GM12878 (cell line): ENCODE results near the gene KYAT1. TPM values are rescaled to one million over a fixed set of nuclear protein-coding genes. Genes with fewer than 3 reads are reported as not detected.
A peak's percentile ranks its signal among the peaks of the same experiment; 100 is the strongest.

ENCODE experiments used
- ATAC-seq: fragments of 200-7000 bp; cut with Tn5 transposase; 3 replicates; pipeline ENCODE4 v1.9.1; 2020; ENCODE audit warnings: mild to moderate bottlenecking, moderate library complexity
- BruUV-seq: library from RNA; stranded (reverse); fragments of 400-500 nt; replicated peaks from 2 replicates; lab custom pipeline; 2021; lab: Mats Ljungman, UMichigan
- CTCF ChIA-PET: fragments of 300-600 bp; sonication (Branson Sonifier 250); formaldehyde crosslinking; extraction: SDS; loops from one replicate; lab custom pipeline; 2021; ENCODE audit warnings: inconsistent platforms; lab: Yijun Ruan, JAX
- POLR2A ChIA-PET: fragments of 350-600 bp; formaldehyde crosslinking; extraction: SDS; loops from one replicate; lab custom pipeline; 2021; ENCODE audit warnings: inconsistent platforms; lab: Charles Lee
- RAD21 ChIA-PET: fragments of 300-600 bp; sonication (Branson Sonifier 250); formaldehyde crosslinking; loops from one replicate; lab custom pipeline; 2023; ENCODE audit warnings: antibody characterized with exemption; ENCODE audit not compliant: unreplicated experiment; lab: Charles Lee
- SMC1A ChIA-PET: fragments of 300-600 bp; sonication (Branson Sonifier 250); formaldehyde crosslinking; loops from one replicate; lab custom pipeline; 2023; ENCODE audit not compliant: unreplicated experiment, uncharacterized antibody; lab: Charles Lee
- DNase-seq: peaks from one replicate; pipeline ENCODE4 v3.0.0-alpha.2; 2011; ENCODE audit warnings: low read depth, low spot score
- FAIRE-seq: peaks from 3 replicates; lab custom pipeline; 2011; peaks lifted over from hg19 to GRCh38; lab: Jason Lieb, UNC
- H2AFZ ChIP-seq: 2 replicates; pipeline ENCODE4 v1.6.0; 2011; ENCODE audit warnings: low read depth, low read length, control low read depth; ENCODE audit not compliant: control insufficient read depth
- H3K27ac ChIP-seq: 2 replicates; pipeline ENCODE4 v1.5.1; 2011; ENCODE audit warnings: control low read depth; ENCODE audit not compliant: control insufficient read depth, insufficient read depth
- H3K27me3 ChIP-seq, 2 experiments: replicated peaks in 1 of 2; 2 replicates each; pipeline versions ENCODE4 v1.6.0 to v1.6.1; 2011; ENCODE audit warnings: low read length in 1 of 2; ENCODE audit not compliant: control insufficient read depth in 2 of 2, insufficient read depth in 2 of 2
- H3K36me3 ChIP-seq, 2 experiments: 2 replicates each; pipeline ENCODE4 v1.5.1; 2011; ENCODE audit warnings: low read length in 1 of 2; ENCODE audit not compliant: control insufficient read depth in 2 of 2, insufficient read depth in 2 of 2
- H3K4me1 ChIP-seq: 2 replicates; pipeline ENCODE4 v1.6.1; 2011; ENCODE audit warnings: mild to moderate bottlenecking, low read length, moderate library complexity, mixed read lengths; ENCODE audit not compliant: control insufficient read depth, insufficient read depth
- H3K4me2 ChIP-seq: 2 replicates; pipeline ENCODE4 v1.6.0; 2011; ENCODE audit warnings: control low read depth; ENCODE audit not compliant: control insufficient read depth, insufficient read depth
- H3K4me3 ChIP-seq: fragments of 200-600 bp; sonication (generic); 2 replicates; pipeline ENCODE4 v1.5.1; 2016
- H3K79me2 ChIP-seq: 2 replicates; pipeline ENCODE4 v1.6.0; 2011; ENCODE audit warnings: low read length; ENCODE audit not compliant: control insufficient read depth, insufficient read depth
- H3K9ac ChIP-seq: 2 replicates; pipeline ENCODE4 v1.8.0; 2011; ENCODE audit warnings: low read length, control low read depth, mixed read lengths; ENCODE audit not compliant: control insufficient read depth, insufficient read depth
- H3K9me3 ChIP-seq: replicated peaks from 3 replicates; pipeline ENCODE4 v1.5.1; 2011; ENCODE audit warnings: mild to moderate bottlenecking, low read length; ENCODE audit not compliant: control insufficient read depth, insufficient read depth
- H4K20me1 ChIP-seq: 2 replicates; pipeline ENCODE4 v1.6.0; 2011; ENCODE audit not compliant: control insufficient read depth, insufficient read depth
- CREM ChIP-seq: IDR thresholded peaks from 2 replicates; pipeline ENCODE4 v1.6.1; 2014; ENCODE audit warnings: antibody characterized with exemption, low read depth
- ETV6 ChIP-seq, 2 experiments: fragments of 450-650 bp in 1 of 2; IDR thresholded peaks in 1 of 2; conservative IDR thresholded peaks in 1 of 2; 2 replicates each; pipeline ENCODE4 v1.6.1; 2014; ENCODE audit warnings: antibody characterized with exemption in 1 of 2, borderline replicate concordance in 1 of 2, low read depth in 1 of 2, mild to moderate bottlenecking in 1 of 2, moderate library complexity in 1 of 2
- HDAC6 ChIP-seq: fragments of 200-600 bp; sonication (generic); IDR thresholded peaks from one replicate; pipeline ENCODE4 v1.8.0; 2017; ENCODE audit warnings: antibody characterized with exemption; ENCODE audit not compliant: unreplicated experiment
- TAF1 ChIP-seq: IDR thresholded peaks from 2 replicates; pipeline ENCODE4 v1.6.1; 2011; ENCODE audit warnings: mild to moderate bottlenecking, low read depth, low read length, borderline replicate concordance
- WGBS: methylation state at CpG from one replicate; pipeline ENCODE4 v1.1.6; 2016; ENCODE audit warnings: low lambda C conversion rate; ENCODE audit not compliant: insufficient replicate concordance, insufficient coverage; ENCODE audit errors: missing lambda C conversion rate; 5-methylcytosine and 5-hydroxymethylcytosine counted together
- in situ Hi-C: fragments of 300-500 bp; cut with MboI; formaldehyde crosslinking; loops from 9 replicates; pipeline ENCODE4 v1.14.3; 2018; ENCODE audit warnings: mixed read lengths
- intact Hi-C: fragments of 100-400 bp; cut with micrococcal nuclease; formaldehyde crosslinking; loops from one replicate; pipeline ENCODE4 v1.14.2; 2022; ENCODE audit not compliant: unreplicated experiment
- polyA plus RNA-seq, 11 experiments: library from polyadenylated mRNA; depleted of rRNA in 4 of 11; unstranded in 6 of 11; stranded (reverse) in 5 of 11; fragments of >200 nt; fragmentation: Nextera tagmentation in 4 of 11; fragmentation: Illumina TruSeq in 1 of 11; extraction: Ambion mirVana in 4 of 11; extraction: Trizol in 1 of 11; gene quantifications; 1 replicate in 1 of 11; 2 replicates in 10 of 11; pipeline versions ENCODE4 v1.2.1 to v1.2.3, GENCODE V29; 2011 to 2016; ENCODE audit warnings: inconsistent platforms in 2 of 11, missing spikeins in 2 of 11, low read depth in 1 of 11
- total RNA-seq, 4 experiments: library from RNA; depleted of rRNA in 3 of 4; stranded (reverse); fragments of >200 nt in 3 of 4; fragmentation: Illumina TruSeq in 1 of 4; extraction: Trizol in 1 of 4; gene quantifications; 2 replicates each; pipeline versions ENCODE4 v1.2.1 to v1.2.3, GENCODE V29; 2013 to 2021
- TF ChIP-seq, protein P1 (sequence below): fragments of 450-650 bp; IDR thresholded peaks from 2 replicates; pipeline ENCODE4 v1.6.1; 2016; ENCODE audit warnings: mild to moderate bottlenecking
- TF ChIP-seq, protein P2 (sequence below): fragments of 450-650 bp; IDR thresholded peaks from 2 replicates; pipeline ENCODE4 v1.6.1; 2018; ENCODE audit warnings: mild to moderate bottlenecking, low read depth, moderate library complexity; ENCODE audit not compliant: partially characterized antibody
- TF ChIP-seq, protein P3 (sequence below): IDR thresholded peaks from 2 replicates; pipeline ENCODE4 v1.6.1; 2012; ENCODE audit warnings: low read depth, low read length, improper control_type of control experiment
- TF ChIP-seq, protein P4 (sequence below): fragments of 450-650 bp; formaldehyde crosslinking; IDR thresholded peaks from 2 replicates; pipeline ENCODE4 v1.5.0; 2022; ENCODE audit warnings: mild to moderate bottlenecking, missing genetic modification characterization
- TF ChIP-seq, protein P5 (sequence below): fragments of 450-650 bp; IDR thresholded peaks from 2 replicates; pipeline ENCODE4 v1.6.1; 2017; ENCODE audit warnings: low read depth, mild to moderate bottlenecking, moderate library complexity

Gene KYAT1
- total and polyA plus RNA-seq, 10 of the 15 experiments (the other 5 are each of a cell fraction or from before 2014, with no cell fraction given): 5.8 to 15.7 (median 11.4) TPM

DNA sequence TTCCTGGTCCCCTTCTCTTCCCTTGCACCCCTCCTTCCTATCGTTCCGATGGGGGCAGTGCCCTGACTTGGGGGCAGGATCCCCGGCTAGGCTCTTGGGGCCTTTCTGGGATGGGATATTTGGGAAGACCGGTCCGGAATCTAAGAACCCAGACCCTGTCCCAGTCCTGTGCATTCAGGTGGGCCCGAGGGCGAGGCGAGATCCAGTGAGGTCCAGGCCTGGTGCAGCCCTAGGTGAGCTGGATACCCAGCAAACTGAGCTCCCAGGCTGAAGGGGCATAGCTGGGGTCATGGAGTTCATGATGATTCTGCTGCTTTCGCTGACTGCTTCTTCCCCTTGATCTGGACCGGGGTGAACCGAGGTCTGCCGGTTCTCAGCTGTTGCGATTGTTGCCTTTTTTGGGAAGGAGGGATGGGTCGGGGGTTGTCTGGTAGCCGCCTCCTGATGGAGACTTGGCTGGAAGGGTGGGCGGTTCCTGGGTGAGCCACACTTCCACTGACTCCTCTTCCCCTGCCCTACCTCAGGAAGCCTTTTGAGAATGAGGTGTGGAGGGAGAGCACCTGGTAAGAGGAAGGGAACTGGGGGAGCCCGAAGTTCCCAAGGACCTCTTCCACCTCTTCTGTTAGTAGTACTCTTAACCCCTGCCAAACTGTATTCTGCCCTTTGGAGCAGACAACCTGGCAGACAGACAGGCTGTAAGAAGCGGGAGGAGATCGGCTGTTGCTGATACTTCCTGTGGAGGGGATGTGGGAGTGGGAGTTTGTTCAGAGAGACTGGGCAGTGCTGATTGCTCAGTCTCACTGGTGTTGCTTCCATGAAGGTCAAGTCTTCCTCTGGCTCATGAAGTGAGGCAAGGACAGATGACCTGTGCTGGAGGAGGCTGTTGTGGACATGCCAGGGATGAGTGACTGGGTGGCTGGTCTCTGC lies 1.2 kb upstream of the KYAT1 start:
- FAIRE-seq (no peak), DNase-seq (no peak), ATAC-seq (0 out of 3 replicates have a peak, but pooled peaks have one; percentile 3)
- ChIA-PET CTCF (interaction anchor here (0.7 to 3.3 kb wide), 2 partner anchors 18 to 45 kb away, joined by 3 to 15 read pairs; no protein-coding TSS in a partner anchor), RAD21 (interaction anchor here (0.6 kb wide), 1 partner anchor 257 kb away, joined by 3 read pairs; no protein-coding TSS in a partner anchor), SMC1A (interaction anchor here (0.7 kb wide), 1 partner anchor 16 kb away, joined by 5 read pairs; no protein-coding TSS in a partner anchor), POLR2A (no interaction called here)
- Histone ChIP-seq H3K9ac (peak overlapping the region; percentile 98), H3K4me2 (peak overlapping the region; percentile 81), H2AFZ (peak overlapping the region; percentile 82), H3K9me3 (no peaks in the 10 kb centered on the region), H4K20me1 (no peaks in the 10 kb centered on the region), H3K27me3 (no peaks in the 10 kb centered on the region), H3K4me1 (no peaks in the 10 kb centered on the region), H3K79me2 (peaks cover 44% of the 10 kb centered on the region), H3K36me3 (peaks cover 0 to 6% of the 10 kb centered on the region in 2 experiments; a peak in 3 of 4 replicates), H3K4me3 (peak overlapping the region; percentile 100), H3K27ac (peak overlapping the region; percentile 86)
- WGBS: under 1% methylated on average over 19 of the region's 19 CpGs
- in situ Hi-C loops (no loop called here), intact Hi-C loops (loop anchor here (5.0 kb wide), 1 partner anchor 44 kb away; no protein-coding TSS in a partner anchor)
- BruUV-seq: no TSS peak
- TF ChIP-seq, protein P1, sequence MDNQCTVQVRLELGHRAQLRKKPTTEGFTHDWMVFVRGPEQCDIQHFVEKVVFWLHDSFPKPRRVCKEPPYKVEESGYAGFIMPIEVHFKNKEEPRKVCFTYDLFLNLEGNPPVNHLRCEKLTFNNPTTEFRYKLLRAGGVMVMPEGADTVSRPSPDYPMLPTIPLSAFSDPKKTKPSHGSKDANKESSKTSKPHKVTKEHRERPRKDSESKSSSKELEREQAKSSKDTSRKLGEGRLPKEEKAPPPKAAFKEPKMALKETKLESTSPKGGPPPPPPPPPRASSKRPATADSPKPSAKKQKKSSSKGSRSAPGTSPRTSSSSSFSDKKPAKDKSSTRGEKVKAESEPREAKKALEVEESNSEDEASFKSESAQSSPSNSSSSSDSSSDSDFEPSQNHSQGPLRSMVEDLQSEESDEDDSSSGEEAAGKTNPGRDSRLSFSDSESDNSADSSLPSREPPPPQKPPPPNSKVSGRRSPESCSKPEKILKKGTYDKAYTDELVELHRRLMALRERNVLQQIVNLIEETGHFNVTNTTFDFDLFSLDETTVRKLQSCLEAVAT: 0 out of 2 replicates have a peak, but pooled peaks have one; percentile 11
- TF ChIP-seq, protein P2, sequence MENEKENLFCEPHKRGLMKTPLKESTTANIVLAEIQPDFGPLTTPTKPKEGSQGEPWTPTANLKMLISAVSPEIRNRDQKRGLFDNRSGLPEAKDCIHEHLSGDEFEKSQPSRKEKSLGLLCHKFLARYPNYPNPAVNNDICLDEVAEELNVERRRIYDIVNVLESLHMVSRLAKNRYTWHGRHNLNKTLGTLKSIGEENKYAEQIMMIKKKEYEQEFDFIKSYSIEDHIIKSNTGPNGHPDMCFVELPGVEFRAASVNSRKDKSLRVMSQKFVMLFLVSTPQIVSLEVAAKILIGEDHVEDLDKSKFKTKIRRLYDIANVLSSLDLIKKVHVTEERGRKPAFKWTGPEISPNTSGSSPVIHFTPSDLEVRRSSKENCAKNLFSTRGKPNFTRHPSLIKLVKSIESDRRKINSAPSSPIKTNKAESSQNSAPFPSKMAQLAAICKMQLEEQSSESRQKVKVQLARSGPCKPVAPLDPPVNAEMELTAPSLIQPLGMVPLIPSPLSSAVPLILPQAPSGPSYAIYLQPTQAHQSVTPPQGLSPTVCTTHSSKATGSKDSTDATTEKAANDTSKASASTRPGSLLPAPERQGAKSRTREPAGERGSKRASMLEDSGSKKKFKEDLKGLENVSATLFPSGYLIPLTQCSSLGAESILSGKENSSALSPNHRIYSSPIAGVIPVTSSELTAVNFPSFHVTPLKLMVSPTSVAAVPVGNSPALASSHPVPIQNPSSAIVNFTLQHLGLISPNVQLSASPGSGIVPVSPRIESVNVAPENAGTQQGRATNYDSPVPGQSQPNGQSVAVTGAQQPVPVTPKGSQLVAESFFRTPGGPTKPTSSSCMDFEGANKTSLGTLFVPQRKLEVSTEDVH: no peak
- TF ChIP-seq CREM (no peak), TAF1 (no peak), ETV6 (conservative IDR thresholded peaks at IDR 0.05 in 1 of 2, IDR thresholded peaks at IDR 0.05 in 1 of 2; ENCODE audit: borderline replicate concordance in 1 of 2, low read depth in 1 of 2) (no peak), HDAC6 (no peak)
- TF ChIP-seq, protein P3, sequence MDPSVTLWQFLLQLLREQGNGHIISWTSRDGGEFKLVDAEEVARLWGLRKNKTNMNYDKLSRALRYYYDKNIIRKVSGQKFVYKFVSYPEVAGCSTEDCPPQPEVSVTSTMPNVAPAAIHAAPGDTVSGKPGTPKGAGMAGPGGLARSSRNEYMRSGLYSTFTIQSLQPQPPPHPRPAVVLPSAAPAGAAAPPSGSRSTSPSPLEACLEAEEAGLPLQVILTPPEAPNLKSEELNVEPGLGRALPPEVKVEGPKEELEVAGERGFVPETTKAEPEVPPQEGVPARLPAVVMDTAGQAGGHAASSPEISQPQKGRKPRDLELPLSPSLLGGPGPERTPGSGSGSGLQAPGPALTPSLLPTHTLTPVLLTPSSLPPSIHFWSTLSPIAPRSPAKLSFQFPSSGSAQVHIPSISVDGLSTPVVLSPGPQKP: 0 out of 2 replicates have a peak, but pooled peaks have one; percentile 8
- TF ChIP-seq, protein P4, sequence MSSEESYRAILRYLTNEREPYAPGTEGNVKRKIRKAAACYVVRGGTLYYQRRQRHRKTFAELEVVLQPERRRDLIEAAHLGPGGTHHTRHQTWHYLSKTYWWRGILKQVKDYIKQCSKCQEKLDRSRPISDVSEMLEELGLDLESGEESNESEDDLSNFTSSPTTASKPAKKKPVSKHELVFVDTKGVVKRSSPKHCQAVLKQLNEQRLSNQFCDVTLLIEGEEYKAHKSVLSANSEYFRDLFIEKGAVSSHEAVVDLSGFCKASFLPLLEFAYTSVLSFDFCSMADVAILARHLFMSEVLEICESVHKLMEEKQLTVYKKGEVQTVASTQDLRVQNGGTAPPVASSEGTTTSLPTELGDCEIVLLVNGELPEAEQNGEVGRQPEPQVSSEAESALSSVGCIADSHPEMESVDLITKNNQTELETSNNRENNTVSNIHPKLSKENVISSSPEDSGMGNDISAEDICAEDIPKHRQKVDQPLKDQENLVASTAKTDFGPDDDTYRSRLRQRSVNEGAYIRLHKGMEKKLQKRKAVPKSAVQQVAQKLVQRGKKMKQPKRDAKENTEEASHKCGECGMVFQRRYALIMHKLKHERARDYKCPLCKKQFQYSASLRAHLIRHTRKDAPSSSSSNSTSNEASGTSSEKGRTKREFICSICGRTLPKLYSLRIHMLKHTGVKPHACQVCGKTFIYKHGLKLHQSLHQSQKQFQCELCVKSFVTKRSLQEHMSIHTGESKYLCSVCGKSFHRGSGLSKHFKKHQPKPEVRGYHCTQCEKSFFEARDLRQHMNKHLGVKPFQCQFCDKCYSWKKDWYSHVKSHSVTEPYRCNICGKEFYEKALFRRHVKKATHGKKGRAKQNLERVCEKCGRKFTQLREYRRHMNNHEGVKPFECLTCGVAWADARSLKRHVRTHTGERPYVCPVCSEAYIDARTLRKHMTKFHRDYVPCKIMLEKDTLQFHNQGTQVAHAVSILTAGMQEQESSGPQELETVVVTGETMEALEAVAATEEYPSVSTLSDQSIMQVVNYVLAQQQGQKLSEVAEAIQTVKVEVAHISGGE (CRISPR knock-in tag): no peak
- TF ChIP-seq, protein P5, sequence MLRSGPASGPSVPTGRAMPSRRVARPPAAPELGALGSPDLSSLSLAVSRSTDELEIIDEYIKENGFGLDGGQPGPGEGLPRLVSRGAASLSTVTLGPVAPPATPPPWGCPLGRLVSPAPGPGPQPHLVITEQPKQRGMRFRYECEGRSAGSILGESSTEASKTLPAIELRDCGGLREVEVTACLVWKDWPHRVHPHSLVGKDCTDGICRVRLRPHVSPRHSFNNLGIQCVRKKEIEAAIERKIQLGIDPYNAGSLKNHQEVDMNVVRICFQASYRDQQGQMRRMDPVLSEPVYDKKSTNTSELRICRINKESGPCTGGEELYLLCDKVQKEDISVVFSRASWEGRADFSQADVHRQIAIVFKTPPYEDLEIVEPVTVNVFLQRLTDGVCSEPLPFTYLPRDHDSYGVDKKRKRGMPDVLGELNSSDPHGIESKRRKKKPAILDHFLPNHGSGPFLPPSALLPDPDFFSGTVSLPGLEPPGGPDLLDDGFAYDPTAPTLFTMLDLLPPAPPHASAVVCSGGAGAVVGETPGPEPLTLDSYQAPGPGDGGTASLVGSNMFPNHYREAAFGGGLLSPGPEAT: peak; percentile 28
